Esophagus muscularis mucosa (tissue), 4 donors: ENCODE data around the gene MYZAP. TPM values are rescaled to one million over a fixed set of nuclear protein-coding genes. Genes with fewer than 3 reads are reported as not detected.

Experiments used
- DNase-seq: peaks from one replicate; pipeline ENCODE4 v3.0.0-alpha.2; 2017; ENCODE audit errors: extremely low spot score
- H3K27ac ChIP-seq, 4 donors: fragments of 200-600 bp; sonication (generic); replicated peaks in 1 of 4; 1 replicate in 3 of 4; 2 replicates in 1 of 4; pipeline ENCODE4 v1.5.1; 2016 to 2019; ENCODE audit warnings: mild to moderate bottlenecking in 1 of 4
- H3K27me3 ChIP-seq, 4 donors: fragments of 200-600 bp; sonication (generic); one replicate each; pipeline versions ENCODE4 v1.5.1 to v1.6.0; 2016 to 2019
- H3K36me3 ChIP-seq, 4 donors: fragments of 200-600 bp; sonication (generic); one replicate each; pipeline ENCODE4 v1.5.1; 2016 to 2019
- H3K4me1 ChIP-seq, 4 donors: fragments of 200-600 bp; sonication (generic); one replicate each; pipeline ENCODE4 v1.5.1; 2016 to 2019
- H3K4me3 ChIP-seq, 4 donors: fragments of 200-600 bp; sonication (generic); 1 replicate in 2 of 4; 2 replicates in 2 of 4; pipeline ENCODE4 v1.5.1; 2016 to 2019; ENCODE audit warnings: mild to moderate bottlenecking in 4 of 4, moderate library complexity in 1 of 4
- H3K9me3 ChIP-seq, 4 donors: fragments of 200-600 bp; sonication (generic); 1 replicate in 3 of 4; 2 replicates in 1 of 4; pipeline ENCODE4 v1.5.1; 2016 to 2019
- CTCF ChIP-seq, 3 experiments: fragments of 200-600 bp in 2 of 3; fragments of 450-650 bp in 1 of 3; sonication (generic) in 2 of 3; IDR thresholded peaks; one replicate each; pipeline ENCODE4 v1.5.1; 2017 to 2019; ENCODE audit warnings: antibody characterized with exemption in 3 of 3, mild to moderate bottlenecking in 2 of 3, moderate library complexity in 1 of 3
- EP300 ChIP-seq: sonication (generic); formaldehyde crosslinking; IDR thresholded peaks from one replicate; pipeline ENCODE4 v1.6.1; 2017; ENCODE audit warnings: antibody characterized with exemption
- POLR2A ChIP-seq: fragments of 450-650 bp; IDR thresholded peaks from one replicate; pipeline ENCODE4 v1.6.1; 2017; ENCODE audit warnings: antibody characterized with exemption, moderate library complexity, mild to moderate bottlenecking, low read depth
- POLR2AphosphoS5 ChIP-seq, 2 donors: sonication (generic); formaldehyde crosslinking; IDR thresholded peaks; one replicate each; pipeline ENCODE4 v1.6.1; 2017; ENCODE audit warnings: antibody characterized with exemption in 2 of 2
- WGBS: methylation state at CpG from one replicate; pipeline ENCODE4 v1.1.5; 2018; 5-methylcytosine and 5-hydroxymethylcytosine counted together
- intact Hi-C: fragments of 100-400 bp; cut with DNase I; formaldehyde crosslinking; loops from one replicate; pipeline ENCODE4 v1.15.1; 2023
- total RNA-seq, 4 donors: library from RNA; depleted of rRNA; stranded (reverse); fragments of >200 nt; gene quantifications; one replicate each; pipeline versions ENCODE4 v1.1.0 to v1.2.1, GENCODE V29; 2016

The MYZAP gene
- total RNA-seq, 4 donors from 2014 or later, result 192 to 274 (median 234) TPM

DNA sequence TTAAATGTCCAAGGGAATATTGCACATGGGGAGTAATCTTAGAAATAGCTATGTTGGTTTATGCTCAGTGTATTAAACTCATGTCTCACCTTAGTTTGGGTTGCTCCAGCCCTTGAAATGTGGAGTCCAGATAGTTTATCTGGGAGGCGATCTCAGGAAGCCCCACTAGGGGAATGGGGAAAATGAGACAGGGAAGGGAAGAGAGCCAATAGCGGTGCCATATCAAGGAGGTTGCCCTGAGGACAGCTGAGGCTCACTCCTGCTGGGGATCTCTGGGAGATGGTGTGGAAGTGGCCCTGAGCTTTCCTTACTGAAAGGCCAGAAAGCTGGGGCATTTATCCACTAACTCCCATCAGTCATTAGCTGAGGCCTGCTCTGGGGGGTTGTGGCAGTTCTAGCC, 71.6 kb downstream of the MYZAP start:
- peaks cover 15 to 71% (median 31%) of the 10 kb centered on the region in 4 donors for H3K36me3 ChIP-seq
- 100% methylated on average over 2 of the region's 2 CpGs for WGBS
- H3K4me1 ChIP-seq, result peaks cover 27 to 30% (median 29%) of the 10 kb centered on the region in 4 donors
- no peak for DNase-seq
- no peak overlapping the region for H3K4me3 ChIP-seq
- no peak for TF ChIP-seq CTCF (IDR thresholded peaks at IDR 0.05)
- intact Hi-C loops, result no loop called here
- no peaks in the 10 kb centered on the region for H3K27me3 ChIP-seq
- no peaks in the 10 kb centered on the region for H3K9me3 ChIP-seq
- peak overlapping the region in 1 of 4 donors; percentile 4 for H3K27ac ChIP-seq

GRCh38 chr15:57665194-57665593, 73.5 kb downstream of the MYZAP start:
- no peaks in the 10 kb centered on the region for H3K27me3 ChIP-seq
- peak overlapping the region in 3 of 4 donors; percentile 54 to 58 (median 56) for H3K27ac ChIP-seq
- intact Hi-C loops, result loop anchor here (5.0 kb wide), 2 partner anchors 67 to 197 kb away; no protein-coding TSS in a partner anchor
- peak; percentile 70 for DNase-seq
- peaks cover 30 to 40% (median 36%) of the 10 kb centered on the region in 4 donors for H3K4me1 ChIP-seq
- 70% methylated on average over 2 of the region's 2 CpGs for WGBS
- no peak overlapping the region for H3K4me3 ChIP-seq
- no peaks in the 10 kb centered on the region for H3K9me3 ChIP-seq
- TF ChIP-seq EP300 (no peak), POLR2A (no peak), CTCF (IDR thresholded peaks at IDR 0.05) (no peak)
- H3K36me3 ChIP-seq, result peaks cover 14 to 69% (median 28%) of the 10 kb centered on the region in 4 donors

- Histone ChIP-seq H3K36me3 (peaks cover 10 to 61% (median 21%) of the 10 kb centered on the region in 4 donors), H3K4me3 (no peak overlapping the region), H3K9me3 (no peaks in the 10 kb centered on the region), H3K4me1 (peaks cover 26 to 40% (median 36%) of the 10 kb centered on the region in 4 donors), H3K27ac (peak overlapping the region; percentile 54 to 58 (median 56)), H3K27me3 (no peaks in the 10 kb centered on the region)
- 87% methylated on average over 4 of the region's 4 CpGs for WGBS
- TF ChIP-seq EP300, result no peak
- no peak for TF ChIP-seq CTCF (IDR thresholded peaks at IDR 0.05)
- no peak for TF ChIP-seq POLR2AphosphoS5 (IDR thresholded peaks at IDR 0.05)
- no peak for TF ChIP-seq POLR2A
- DNase-seq, result peak; percentile 12
- intact Hi-C loops, result loop anchor here (5.0 kb wide), 2 partner anchors 66 to 196 kb away; no protein-coding TSS in a partner anchor
Measured at GRCh38 chr15:57665939-57666338, 74.2 kb downstream of the MYZAP start.

DNA sequence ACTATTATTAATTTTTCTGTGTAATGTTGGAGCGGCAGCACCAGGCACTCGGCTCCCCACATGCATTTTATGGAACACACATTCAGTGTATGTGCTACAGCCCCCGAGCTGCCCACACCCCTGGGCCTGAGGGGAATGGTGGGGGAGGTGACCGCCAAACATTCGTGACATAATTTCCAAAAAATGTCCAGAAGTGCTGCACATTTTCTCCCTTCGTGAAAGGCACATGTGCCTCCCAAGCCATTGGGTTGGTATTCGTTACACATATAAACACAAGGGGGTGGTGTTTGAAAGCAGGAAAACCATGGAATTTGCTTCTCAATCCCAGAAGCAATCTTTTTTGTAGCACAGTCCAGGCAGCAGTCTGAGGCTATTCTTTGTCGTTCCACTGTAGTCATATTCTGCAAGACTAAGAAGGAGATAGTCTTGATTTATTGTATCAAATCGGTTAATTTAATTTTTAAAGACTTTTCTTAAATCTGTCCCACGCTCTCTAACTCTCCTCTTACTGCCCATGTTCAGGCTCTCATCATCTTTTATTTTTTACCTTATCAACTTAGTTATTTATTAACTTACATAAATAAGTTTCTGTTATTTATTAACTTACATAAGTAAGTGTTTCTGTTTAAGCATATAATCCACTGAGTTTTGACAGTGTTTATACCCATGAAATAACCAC, 75.6 kb downstream of the MYZAP start:
- Histone ChIP-seq H3K9me3 (no peaks in the 10 kb centered on the region), H3K36me3 (peaks cover under 1 to 48% (median 9%) of the 10 kb centered on the region in 4 donors), H3K27me3 (no peaks in the 10 kb centered on the region), H3K4me1 (peaks cover 19 to 40% (median 34%) of the 10 kb centered on the region in 4 donors), H3K27ac (peak overlapping the region; percentile 54 to 58 (median 56)), H3K4me3 (no peak overlapping the region)
- TF ChIP-seq POLR2A (no peak), CTCF (IDR thresholded peaks at IDR 0.05) (peak; percentile 33 to 48 (median 45)), POLR2AphosphoS5 (IDR thresholded peaks at IDR 0.05) (peak; percentile 57 to 61)
- intact Hi-C loops, result loop anchor here (5.0 kb wide), 2 partner anchors 65 to 195 kb away; no protein-coding TSS in a partner anchor
- peak; percentile 92 for DNase-seq
- 39% methylated on average over 10 of the region's 10 CpGs for WGBS
